HG02973 (cell line): ENCODE data around the gene ERBB3.
A peak's percentile ranks its signal among the peaks of the same experiment; 100 is the strongest.
"Not testable (repeated sequence)": the region's sequence is repeated elsewhere in the genome, so short reads cannot be mapped to it uniquely, and the experiment has no call there.

Source experiments
- ATAC-seq: cut with Tn5 transposase; IDR thresholded peaks from one replicate; pipeline ENCODE4 v1.9.1; 2021; ENCODE audit warnings: moderate library complexity; ENCODE audit not compliant: unreplicated experiment

Gene ERBB3

GRCh38 chr12:56110571-56110970, 30.6 kb downstream of the ERBB3 start:
- no peak for ATAC-seq

- no peak for ATAC-seq
Observed at GRCh38 chr12:56114084-56114483, 34.1 kb downstream of the ERBB3 start.

DNA sequence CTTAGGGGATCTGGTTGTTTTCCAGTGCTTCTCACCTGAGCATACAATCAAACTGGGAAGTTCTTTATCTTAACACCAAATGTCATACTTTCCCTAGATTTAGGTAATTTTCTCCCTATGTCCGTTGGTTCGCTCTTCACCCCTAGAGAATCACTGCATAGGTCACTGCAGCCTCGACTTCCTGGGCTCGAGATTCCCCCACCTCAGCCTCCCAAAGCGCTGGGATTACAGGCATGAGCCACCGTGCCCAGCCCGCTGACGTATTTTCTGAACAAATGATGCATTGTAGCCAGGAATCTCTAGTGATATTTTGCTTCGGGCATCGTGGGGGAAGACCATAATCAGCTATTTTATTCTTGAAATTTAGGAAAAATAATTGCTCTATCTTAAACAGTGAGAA, 35.4 kb downstream of the ERBB3 start:
- ATAC-seq: no peak

DNA sequence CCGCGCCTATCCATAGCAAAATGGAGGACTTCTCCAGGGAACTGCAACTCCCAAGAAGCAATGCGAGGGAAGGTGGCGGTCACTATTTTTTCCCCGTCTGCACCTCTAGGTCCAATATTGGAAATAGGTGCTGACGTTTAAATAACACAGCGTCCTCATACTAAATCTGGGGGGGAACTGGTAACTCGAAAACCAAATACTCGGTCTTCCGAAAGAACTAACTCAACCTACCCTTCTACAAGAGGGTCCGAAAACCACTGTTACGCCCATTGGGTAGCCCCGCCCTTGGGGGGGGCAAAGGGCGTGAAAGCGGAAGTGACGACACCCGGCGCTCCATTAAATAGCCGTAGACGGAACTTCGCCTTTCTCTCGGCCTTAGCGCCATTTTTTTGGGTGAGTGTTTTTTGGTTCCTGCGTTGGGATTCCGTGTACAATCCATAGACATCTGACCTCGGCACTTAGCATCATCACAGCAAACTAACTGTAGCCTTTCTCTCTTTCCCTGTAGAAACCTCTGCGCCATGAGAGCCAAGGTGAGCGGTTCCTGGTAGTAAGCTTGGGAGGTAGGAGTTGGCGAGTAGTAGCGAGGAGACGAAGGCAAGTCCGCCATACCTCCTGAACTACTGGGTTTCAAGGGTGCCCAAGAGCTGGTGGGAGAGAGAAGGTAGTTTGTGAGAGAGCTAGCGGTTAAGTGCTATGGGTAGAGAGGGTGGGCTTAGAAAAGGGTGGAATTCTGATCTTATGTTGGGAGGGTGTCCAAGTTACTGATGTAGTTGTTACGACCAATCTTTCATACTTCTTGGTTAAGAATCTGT, 36.5 kb downstream of the ERBB3 start, which contains the start of gene RPL41:
RPL41 (plus strand) TSS at position 367 of the 815 bp plus-strand sequence.
- peak; percentile 33 for ATAC-seq

DNA sequence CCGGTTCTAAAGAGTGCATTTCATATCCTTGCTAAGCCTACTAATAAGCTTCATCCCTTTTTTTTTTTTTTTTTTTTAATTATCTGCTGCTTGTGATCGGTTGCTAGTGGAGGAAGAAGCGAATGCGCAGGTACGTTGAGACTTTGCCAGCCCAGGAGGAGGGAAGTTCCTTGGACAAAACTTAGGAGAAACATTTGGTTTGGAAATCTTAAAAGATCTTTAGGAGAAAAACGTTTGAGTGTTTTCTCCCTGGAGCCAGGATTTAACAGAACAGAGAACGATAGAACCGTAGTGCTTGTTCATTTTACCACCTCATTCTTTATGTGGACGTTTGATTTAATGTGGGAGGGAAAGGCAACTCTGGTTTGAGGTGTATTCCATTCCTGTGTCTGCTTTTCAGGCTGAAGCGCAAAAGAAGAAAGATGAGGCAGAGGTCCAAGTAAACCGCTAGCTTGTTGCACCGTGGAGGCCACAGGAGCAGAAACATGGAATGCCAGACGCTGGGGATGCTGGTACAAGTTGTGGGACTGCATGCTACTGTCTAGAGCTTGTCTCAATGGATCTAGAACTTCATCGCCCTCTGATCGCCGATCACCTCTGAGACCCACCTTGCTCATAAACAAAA, 37.2 kb downstream of the ERBB3 start:
- ATAC-seq: not testable (repeated sequence)

DNA sequence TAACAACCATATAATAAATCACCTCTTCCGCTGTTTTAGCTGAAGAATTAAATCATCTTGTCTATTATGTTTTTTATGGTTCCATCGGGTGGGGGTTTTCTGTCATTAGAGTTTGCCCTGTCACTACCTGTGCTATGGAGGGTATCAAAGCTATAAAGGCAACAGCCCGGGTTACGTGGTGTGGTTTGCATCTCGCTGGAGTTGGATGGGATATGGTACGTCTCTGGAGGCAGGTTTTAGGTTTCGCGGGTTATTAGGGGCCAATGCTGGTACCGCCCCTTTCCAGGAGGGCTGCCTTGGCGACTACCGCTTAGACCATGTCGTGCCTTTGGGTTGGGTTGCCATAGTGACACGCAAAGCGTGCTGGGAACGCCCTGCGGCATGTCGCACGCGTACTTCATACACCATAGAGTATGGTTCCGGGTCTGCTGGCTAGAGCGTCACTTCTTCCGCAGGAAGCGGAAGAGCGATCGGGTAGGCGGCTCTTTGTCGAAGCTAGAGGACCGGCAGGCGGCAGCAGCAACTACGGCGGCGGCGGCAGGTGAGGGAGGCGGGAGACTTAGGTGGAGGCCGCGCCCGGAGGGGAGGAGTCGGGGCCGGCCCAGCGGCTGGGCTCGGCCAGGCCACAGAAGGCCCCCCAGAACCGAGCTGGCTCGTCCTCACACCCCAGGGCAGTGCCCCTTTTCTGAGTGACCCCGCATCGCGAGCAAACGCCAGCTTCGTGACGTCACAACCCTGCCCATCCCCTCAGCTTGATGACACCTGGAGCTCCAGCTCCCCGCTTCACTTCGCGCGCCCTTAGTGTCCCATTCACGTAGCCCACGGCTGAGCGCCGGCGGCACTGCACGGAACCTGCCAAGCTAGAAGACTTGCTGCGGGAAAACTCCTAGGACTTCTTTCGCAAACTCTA, 38.1 kb downstream of the ERBB3 start, which contains the start of gene ZC3H10:
ZC3H10 (plus strand) TSS at position 489 of the 910 bp plus-strand sequence. CDS start 2,297 bp downstream, outside the sequence.
- ATAC-seq: peak; percentile 72

- no peak for ATAC-seq
Observed at GRCh38 chr12:56118688-56119357, 38.9 kb downstream of the ERBB3 start.

DNA sequence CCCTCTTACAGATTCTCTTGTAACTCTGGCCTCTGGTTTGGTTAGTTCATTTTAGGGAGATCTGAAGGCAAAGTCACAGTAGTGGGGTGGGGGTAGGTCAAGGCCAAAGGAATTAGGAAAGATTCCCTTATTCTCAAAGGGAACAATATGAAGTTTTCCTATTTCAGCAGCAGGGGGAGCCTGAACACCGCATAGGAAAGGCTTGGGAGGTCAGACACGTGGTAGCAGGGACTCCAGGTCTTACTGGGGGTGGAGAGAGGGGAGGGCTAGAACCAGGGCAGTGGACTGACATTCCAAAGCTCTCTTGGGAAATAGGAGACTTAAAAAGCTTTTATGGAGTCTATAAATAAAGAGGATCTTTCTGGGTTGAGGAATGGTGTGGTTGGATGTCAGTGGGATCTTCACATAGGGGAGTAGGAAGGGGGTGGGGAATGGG, 39.4 kb downstream of the ERBB3 start:
- ATAC-seq: no peak

- no peak for ATAC-seq
Observed at GRCh38 chr12:56120158-56120846, 40.3 kb downstream of the ERBB3 start.

- ATAC-seq: no peak
Observed at GRCh38 chr12:56121204-56121870, 41.4 kb downstream of the ERBB3 start.

GRCh38 chr12:56122637-56123036, 42.7 kb downstream of the ERBB3 start:
- ATAC-seq: no peak

- ATAC-seq: no peak
Observed at GRCh38 chr12:56124133-56124532, 44.2 kb downstream of the ERBB3 start.

DNA sequence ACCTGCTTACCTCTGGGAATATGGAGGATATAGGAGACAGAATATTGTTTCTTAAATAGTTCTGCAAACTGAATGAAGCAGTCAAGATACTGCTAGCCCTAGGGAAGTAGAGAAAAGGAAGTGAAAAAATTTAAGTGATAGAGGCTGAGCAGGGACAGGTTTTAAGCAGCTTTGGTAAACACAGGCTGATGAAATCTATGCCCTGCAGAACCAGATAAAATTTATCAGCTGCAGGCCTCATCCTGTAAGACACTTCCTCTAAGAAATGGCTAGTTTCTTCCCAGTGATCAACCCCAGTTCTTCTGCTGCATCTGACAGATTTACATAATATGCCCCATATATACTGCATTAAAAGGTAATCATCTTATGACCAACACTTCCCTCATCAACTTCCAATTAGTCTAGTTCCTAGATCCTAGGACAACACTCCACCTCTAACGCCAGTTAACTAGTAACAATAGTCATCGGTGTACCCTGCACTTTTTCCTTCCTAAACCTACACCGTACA, 46.8 kb downstream of the ERBB3 start:
- ATAC-seq: no peak

DNA sequence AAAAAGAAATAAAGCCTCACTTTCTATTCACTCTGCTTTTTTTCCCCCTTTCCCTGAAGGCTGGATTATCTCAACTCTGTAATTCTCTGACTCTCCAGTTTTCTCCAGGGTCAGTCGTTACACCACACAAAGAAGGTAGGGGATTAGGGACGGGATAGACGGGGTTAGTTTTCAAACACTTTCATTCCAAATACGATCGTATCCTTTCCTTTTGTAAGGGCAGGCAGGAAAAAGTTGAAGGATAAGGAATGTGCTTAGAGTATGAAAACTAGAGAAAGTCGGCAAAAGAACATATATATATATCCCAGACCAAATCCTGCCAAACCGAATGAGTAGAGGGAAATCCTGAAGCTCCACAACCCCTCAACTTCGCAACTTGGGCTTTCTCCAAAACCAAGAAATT, 47.5 kb downstream of the ERBB3 start:
- no peak for ATAC-seq

DNA sequence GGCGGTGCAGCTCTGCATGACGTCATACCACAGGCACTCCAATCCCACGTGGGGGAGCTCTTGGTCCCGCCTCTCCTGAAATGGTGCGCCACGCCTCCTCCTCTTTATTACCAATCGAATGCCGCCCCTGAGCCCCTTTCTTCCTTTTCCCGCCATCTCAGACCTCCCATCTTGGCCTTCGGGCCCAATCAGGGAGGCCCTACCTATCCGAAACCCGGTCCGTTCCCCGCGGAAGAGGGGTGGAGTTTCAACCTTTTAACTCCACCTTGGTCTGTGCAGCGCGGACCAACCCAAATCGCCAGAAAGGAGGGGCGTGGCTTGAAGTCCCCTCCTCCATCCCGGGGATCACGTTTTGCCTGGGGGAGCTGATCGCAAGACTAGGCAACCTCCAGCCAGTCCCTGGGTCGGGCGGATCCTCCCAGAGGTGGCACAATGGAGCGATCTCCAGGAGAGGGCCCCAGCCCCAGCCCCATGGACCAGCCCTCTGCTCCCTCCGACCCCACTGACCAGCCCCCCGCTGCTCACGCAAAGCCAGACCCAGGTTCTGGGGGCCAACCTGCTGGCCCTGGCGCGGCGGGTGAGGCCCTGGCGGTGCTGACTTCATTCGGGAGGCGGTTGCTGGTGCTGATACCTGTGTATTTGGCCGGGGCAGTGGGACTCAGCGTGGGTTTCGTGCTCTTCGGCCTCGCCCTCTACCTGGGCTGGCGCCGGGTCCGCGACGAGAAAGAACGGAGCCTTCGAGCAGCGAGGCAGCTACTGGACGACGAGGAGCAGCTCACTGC, 48.1 kb downstream of the ERBB3 start, which contains the start of gene ESYT1:
ESYT1 (plus strand) TSS at position 380 of the 782 bp plus-strand sequence; CDS start at position 433, 53 bp downstream.
- ATAC-seq: peak; percentile 89

- ATAC-seq: no peak
Observed at GRCh38 chr12:56128670-56129205, 48.8 kb downstream of the ERBB3 start.

DNA sequence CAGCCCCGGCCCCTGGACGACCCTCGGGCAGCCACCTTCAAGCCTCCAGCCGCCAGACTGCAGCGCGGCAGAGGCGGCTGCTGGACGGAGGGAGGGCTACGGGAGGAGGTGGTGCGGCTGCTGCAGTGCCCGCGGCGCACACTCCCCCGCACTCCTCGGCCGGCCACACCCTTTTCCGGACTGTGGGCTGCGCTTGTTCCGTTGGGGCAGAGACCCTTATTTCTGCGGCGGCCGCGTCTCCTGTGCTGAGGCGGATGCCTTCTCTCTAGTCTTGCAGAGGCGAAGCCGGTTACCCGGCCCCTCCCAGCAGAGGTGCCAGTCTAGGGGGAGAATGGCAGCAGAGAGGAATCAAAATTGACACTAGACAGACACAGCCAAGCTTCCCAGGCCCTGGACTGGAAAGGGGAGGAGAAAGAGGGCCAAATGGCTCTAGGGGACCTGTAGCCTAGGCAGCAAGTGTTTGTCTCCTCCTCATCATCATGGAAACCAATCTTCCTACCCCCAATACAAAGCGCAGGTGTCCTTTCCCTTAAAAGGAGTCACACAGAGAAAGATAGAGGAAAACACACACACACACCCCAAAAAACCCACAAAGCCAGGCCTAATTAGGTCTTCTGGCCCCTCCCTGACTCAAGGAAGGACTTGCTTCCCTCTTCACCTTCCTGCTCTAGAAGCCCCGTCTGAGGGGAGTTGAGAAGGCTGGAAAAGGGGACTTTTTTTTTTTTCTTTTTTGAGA, 49.4 kb downstream of the ERBB3 start:
- peak; percentile 25 for ATAC-seq
